Activated CD4-positive, alpha-beta T cell treated with anti-CD3 and anti-CD28 coated beads, Interleukin-2, Interleukin-4, amounts not matched to agents 100 ng/mL and 50 ng/mL, durations not matched to agents 16 hours and 8 hours (primary cell): ENCODE measurements around the gene FAH.
A peak's percentile ranks its signal among the peaks of the same experiment; 100 is the strongest.

ENCODE experiments used
- DNase-seq: peaks from one replicate; pipeline ENCODE4 v3.0.0-alpha.2; 2020; ENCODE audit warnings: low spot score

FAH gene

DNA sequence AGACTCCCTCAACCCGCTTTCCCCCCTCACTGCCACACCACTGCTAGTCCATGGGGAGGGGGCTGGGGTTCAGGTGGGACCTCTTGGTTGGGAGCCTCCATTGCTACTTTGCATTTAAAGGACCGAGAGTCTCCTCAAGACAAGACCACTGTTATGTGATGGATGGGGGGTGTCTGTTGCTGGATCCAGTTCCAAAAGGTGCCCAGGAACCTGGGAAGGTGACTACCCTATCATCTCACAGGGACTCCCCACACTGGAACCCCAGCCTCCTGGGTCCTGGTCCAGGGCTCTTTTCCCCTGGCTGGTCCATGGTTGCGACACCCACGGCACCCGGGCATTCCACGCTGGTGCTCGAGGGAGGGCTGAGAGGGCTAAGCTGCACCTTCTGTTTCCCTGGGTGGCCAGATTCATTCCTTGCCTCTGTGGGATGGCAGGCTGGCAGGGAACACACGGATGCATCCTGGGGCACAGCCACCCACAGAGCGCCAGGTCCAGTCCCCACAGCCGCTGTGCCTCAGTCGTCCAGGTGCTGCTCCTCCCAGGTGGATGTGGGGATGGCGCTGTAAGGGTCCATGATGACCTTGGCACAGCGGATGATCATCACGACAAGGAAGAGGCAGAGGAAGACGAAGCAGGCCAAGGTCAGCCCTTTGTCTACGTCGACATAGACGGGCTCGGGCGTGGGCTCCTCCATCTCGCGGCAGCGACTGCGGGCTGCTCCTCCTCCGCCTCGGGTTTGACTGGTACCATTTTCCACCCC is 48.6 kb downstream of the FAH start:
- no peak for DNase-seq

DNA sequence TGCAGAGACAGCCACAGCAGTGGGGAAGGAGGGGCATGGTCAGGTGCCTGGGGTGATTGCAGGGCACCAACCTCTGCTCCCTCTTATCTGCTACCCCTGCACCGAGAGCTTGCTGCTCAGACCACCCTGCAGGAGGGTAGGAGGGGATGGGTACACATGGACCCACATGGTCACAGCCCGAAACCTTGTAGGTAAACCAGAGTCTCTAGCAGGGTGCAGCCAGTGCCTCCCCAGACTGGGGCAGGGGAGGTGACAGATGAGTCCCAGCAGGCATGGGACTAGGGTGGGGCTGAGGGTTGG is 49.2 kb downstream of the FAH start:
- no peak for DNase-seq

DNA sequence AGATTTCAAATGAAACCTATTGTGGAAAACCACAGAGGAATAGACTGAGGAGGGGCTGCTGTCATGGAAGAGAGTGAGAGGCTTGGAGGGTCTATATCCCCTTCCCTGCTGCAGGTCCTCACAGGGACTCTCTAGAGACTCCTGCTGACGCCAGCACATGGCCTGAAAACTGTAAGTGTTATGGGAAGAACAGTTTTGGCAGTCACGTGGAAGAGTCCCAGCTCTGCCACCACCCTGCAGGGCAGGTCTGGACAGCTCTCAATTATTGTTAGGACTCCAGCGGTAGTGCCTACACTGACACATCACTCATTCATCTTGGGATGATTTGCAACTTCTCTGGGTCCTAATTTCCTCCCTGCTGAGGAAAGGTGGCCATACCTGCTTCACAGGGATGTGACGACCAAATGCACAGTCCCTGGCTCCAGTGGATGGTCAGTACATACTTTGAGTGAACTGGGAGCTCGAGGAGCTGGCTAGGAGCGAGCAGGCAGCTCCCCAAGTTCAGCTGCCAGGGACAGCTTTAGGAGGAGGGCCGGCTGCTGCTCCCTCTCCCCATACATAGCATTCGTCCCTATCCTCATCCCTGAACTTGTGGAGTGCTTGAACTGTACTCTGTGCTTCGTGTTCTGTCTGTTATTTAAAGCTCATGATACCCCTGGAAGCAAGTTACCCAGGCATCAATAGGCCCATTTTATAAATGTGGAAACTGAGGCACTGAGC is 50.0 kb downstream of the FAH start:
- no peak for DNase-seq

- no peak for DNase-seq
These were observed 50.6 kb downstream of the FAH start for GRCh38 chr15:80203361-80203885.

DNA sequence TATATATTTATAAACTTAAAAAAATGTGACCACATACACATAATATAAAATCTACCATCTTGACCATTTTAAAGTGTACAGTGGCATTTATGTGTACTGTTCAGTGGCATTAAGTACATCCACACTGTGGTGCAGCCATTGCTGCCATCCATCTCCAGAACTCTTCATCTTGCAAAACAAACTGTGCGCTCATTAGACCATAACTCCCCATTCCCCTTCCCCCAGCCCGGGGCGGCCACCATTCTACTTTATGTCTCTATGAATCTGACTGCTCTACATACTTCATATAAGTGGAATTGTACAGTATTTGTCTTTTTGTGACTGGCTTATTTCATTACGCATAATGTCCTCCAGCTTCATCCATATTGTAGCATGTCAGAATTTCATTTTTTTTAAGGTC is 51.4 kb downstream of the FAH start:
- DNase-seq, result no peak

GRCh38 chr15:80207887-80208286 is 55.1 kb downstream of the FAH start:
- no peak for DNase-seq

- no peak for DNase-seq
These were observed 56.2 kb downstream of the FAH start for GRCh38 chr15:80208758-80209734.

DNA sequence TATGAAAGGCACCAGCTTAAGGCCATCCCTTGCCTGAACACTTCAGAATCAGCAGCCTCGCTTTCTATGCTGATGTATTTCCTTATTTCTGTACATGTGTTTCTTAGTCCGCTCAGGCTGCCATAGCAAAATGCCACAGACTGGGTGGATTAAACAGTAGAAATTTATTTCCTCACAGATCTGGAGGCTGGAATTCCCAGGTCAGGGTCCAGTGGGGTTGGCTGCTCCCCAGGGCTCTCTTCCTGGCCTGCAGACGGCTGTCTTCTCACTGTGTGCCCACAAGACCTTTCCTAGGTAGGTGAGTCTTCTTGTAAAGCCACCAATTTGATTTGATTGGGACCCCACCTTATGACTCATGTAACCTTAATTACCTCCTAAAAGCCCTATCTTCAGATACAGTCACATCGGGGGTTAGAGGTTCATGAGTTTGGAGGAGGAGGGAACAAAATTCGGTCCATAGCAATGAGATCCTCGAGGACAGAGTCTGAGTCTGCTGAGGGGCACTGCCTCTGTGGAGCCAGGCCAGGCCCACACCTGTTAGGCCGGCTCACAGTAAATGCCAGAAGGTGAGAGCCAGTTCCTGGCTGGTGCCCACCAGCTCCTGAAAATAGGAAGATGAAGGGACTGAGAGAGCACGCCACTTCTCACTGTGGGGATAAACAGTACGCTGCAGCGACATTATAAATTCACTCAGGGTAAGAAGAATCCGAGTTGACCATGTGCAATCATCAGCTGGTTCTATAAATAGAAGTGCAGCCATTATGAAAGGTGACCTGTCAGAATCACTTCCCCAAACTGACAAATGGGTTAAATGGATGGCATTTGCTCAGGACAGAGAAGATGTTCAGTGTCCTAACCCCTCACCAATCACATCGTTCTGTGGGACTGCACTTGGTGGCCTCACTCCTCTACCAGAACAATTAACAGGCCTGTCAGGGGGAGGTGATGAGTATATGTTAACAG is 58.1 kb downstream of the FAH start:
- DNase-seq, result no peak

DNA sequence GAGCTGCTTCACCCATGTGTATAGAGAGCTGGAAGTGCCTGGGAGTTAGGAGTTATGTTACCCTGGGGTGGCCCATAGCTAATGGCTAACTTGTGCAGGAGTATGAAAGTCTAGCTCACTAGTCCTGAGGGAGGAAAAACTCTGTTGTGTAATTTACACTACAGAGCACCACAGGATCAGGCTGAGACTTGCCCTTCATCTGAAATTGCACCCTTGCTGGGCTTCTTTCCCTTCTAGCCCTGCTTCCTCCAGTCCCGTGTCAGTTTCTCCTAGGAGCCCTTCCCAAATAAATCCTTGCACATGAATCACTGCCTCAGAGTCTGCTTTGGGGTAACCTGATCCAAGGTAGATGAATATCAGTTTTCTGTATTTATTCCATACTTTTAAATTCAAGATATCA is 59.2 kb downstream of the FAH start:
- DNase-seq, result no peak

DNA sequence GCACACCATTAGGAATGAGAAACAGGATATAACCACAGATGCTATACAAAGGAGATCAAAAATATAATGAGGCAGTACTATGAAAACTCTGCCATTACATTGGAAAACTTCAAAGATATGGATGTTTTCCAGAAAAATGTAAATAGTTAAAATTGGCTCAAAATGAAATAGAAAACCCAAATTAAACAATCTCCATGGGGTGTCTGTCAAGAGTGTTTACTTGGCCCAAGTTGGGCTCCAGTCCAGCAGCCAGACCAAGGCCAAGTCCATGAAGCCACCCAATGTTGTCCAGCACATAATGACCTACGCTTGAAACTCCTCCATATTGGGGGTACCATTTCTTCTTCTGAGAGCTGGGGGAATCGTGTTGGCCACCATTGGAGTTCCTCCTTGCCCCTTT is 62.1 kb downstream of the FAH start:
- DNase-seq, result no peak

GRCh38 chr15:80216141-80216540 is 63.3 kb downstream of the FAH start:
- no peak for DNase-seq

DNA sequence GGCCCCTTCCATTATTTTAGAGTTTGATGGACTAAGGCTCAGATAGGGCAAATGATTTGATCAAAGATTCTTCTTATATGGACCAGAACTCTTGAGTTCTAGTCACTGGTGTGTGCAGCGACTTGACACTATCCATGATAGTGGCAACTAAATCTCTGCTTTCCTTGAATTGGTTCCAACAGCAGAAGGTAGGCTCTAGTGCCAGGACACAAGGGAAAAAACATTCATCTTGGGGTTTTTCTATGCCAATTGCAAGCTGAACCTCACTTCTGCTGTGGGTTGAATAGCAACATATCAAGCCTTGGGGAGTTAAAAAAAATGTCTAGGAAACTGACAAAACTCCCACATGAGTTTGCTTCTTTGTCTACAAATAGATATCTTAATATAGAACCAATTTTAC is 64.1 kb downstream of the FAH start:
- no peak for DNase-seq

DNA sequence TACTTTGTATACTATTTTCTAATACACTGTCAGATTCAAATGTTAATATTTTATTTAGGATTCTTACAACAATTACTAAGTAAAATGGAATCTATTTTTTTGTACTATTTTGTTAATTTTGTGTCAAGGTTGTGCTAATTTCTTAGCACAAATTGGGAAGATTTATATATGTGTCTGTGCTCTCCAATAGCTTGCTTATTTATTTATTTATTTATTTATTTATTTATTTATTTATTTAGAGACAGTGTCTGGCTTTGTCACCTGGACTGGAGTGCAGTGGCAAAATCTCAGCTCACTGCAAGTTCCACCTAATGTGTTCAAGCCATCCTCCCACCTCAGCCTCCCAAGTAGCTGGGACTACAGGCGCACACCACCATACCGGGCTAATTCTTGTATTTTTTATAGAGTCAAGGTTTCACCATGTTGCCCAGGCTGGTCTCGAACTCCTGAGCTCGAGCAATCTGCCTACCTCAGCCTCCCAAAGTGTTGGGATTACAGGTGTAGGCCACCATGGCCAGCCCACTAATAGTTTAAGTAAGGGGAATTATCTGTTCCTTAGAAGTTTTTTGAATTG is 64.6 kb downstream of the FAH start:
- DNase-seq, result no peak

DNA sequence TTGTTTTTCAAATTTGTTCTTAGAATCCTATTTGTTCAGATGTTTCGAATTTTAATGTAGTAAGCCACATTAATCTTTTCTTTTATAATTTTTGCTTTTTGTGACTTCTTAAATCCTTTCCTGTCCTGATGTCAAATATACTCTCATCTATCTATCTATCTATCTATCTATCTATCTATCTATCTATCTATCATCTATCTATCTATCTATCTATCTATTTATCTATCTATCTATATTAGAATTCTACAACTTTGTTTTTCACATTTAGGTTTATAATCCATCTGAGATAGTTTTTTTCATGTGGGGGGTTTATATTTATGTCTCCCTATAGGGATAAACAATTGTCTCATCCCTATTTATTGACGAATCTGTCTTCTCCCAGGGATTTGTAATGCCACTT is 67.2 kb downstream of the FAH start:
- DNase-seq, result no peak

GRCh38 chr15:80228959-80229610 is 76.3 kb downstream of the FAH start:
- no peak for DNase-seq

- DNase-seq, result no peak
These were observed 78.6 kb downstream of the FAH start for GRCh38 chr15:80231371-80231770.

- no peak for DNase-seq
These were observed 80.8 kb downstream of the FAH start for GRCh38 chr15:80233581-80233980.

GRCh38 chr15:80234883-80235282 is 82.1 kb downstream of the FAH start:
- peak; percentile 31 for DNase-seq
